LHCN-M2 (cell line): ENCODE measurements around the gene RIIAD1. TPM values are rescaled to one million over a fixed set of nuclear protein-coding genes. Genes with fewer than 3 reads are reported as not detected.
"Not testable (repeated sequence)": the region's sequence is repeated elsewhere in the genome, so short reads cannot be mapped to it uniquely, and the experiment has no call there.

Experiments used
- DNase-seq: peaks from one replicate; pipeline ENCODE4 v3.0.0-alpha.2; 2012; ENCODE audit warnings: low read depth
- polyA plus RNA-seq: library from polyadenylated mRNA; unstranded; fragments of >200 nt; gene quantifications from one replicate; pipeline ENCODE4 v1.2.1, GENCODE V29; 2012; ENCODE audit warnings: missing spikeins
- total RNA-seq: library from RNA; depleted of rRNA; stranded (reverse); fragments of >200 nt; gene quantifications from 2 replicates; pipeline ENCODE4 v1.2.3, GENCODE V29; 2014; rRNA removed

The RIIAD1 gene, protein sequence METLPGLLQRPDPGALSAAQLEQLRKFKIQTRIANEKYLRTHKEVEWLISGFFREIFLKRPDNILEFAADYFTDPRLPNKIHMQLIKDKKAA
- not detected in 2 replicates for total RNA-seq
- polyA plus RNA-seq, result not detected

DNA sequence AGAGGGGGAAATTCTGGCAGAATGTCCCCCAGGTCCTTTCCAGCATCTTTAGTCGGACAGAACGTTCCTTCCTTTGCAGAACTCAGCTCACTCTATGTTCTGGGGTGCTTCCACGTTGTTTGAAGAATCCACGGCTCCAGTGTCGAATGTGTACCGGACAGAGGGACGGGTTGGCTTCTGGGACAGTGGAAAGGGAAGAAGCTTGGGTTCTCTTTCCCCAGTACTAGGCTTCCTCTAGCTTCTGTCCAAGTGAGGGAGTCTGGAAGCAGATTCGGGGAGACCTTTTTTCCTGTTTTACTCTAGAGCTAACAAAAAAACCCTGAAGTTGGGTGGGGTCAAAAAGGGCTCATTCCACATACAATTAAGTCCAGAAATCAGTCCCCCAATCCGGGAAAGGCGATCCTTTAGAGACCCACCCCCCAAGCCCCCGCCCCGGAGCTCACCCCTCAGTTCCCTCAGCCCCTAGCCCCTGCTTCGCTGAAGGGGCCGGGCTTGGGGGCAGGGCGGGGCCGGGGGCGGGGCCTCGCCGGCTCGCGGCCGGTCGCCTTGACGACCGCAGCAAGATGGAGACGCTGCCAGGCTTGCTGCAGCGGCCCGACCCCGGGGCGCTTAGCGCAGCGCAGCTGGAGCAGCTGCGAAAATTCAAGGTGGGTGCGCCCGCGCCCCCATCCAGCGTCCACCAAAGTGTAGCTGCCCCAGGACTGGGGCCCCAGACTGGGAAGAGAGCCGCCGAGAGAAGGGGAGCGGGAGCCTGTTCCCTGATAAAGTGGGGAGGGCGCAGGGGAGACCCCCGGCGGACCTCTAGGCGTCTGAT lies at the start of gene RIIAD1:
Gene RIIAD1 (plus strand): TSS at position 549 of the 814 bp plus-strand sequence. CDS start 15 bp downstream, at position 564.
- DNase-seq, result no peak

DNA sequence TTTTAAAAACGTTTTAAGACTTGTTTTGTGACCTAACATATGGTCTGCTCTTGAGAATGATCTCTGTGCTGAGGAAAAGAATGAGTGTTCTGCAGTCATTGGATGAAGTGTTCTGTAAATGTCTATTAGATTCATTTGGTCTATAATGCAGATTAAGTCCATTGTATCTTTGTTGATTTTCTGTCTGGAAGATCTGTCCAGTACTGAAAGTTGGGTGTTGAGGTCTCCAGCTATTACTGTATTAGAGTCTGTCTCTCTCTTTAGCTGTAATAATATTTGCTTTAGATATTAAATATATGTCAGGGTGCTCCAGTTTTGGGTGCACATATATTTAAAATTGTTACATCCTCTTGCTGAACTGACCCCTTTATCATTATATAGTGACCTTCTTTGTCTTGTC lies 47.9 kb upstream of the RIIAD1 start:
- no peak for DNase-seq

DNA sequence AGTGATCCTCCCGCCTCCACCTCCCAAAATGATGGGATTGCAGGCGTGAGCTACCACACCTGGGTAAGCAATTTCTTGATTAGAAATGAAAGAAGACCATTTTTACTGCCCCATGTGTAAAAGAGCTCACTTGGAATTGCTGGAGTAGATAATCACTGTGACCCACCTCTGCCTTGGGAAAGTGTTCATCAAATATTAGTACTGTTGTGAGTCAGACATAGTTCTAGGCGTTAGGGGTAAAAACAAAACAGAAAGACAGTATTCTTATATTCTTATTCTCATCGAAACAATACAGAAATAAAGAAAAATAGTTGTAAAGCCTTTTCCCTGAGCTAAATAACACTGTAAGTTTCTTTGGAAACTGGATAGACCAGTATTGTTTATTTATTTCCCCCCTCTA lies 40.9 kb upstream of the RIIAD1 start:
- DNase-seq, result peak; percentile 23

DNA sequence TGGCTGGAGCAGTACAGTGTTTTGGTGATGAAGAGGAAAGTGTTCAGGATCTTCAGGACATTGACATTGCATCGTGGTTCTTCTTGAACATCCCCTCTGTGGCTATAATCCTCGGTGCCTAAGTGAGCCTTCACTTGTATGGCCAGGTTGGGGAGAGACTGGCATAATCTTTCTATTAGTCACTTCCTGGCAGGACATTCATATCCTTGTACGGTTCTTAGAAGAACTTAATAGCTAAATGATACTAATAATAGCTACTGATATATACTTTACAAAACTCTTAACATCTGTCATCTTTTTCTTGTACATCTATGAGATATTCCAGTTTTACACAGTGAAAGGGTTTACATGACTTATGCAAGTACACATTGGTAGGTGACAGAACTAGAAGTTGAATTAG lies 40.5 kb upstream of the RIIAD1 start:
- peak; percentile 81 for DNase-seq

DNA sequence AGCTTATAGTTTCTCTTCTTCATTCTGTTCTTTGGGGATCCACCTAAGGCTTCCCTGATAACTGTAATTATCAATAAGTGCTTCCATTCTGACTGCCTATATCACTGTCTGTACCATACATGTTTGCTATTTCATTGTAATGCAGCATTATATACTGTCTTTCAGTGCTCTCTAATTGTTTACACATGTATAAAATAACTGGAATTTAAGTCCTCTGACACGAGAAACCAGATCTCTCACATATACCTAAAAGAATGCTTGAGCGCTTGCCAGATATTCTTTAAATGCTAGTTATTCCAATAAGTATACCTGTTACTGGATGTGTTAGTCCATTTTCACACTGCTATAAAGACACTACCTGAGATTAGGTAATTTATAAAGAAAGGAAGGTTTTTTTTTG lies 39.4 kb upstream of the RIIAD1 start:
- no peak for DNase-seq

DNA sequence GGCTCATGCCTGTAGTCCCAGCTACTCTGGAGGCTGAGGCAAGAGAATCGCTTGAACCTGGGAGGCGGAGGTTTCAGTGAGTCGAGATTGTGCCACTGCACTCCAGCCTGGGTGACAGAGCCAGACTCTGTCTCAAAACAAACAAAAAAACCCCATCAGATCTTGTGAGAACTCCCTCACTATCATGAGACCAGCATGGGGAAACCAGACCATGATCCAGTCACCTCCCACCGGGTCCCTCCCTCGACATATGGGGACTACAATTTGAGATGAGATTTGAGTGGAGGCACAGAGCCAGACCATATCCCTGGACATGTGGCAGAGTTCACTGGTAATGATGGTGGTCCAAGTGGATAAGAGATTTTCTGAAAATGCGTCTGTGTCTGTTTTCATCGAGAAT lies 38.4 kb upstream of the RIIAD1 start:
- DNase-seq, result not testable (repeated sequence)

DNA sequence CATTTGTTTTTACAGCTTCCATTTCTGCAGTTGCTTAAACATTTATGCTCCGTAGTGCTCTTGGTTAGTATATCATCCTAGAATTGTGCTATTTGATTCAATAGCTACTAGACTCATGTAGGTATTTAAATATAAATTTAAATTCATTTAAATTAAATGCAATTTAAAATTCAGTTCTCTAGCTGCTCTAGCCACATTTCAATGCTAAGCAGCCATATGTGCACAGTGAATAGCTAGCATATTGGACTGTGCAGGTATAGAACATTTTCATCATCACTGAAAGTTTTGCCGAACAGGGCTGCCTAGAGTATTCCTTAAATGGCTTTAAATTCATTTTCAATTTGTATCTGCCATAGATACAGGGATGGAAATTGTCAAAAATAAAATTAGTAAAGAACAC lies 37.2 kb upstream of the RIIAD1 start:
- no peak for DNase-seq

DNA sequence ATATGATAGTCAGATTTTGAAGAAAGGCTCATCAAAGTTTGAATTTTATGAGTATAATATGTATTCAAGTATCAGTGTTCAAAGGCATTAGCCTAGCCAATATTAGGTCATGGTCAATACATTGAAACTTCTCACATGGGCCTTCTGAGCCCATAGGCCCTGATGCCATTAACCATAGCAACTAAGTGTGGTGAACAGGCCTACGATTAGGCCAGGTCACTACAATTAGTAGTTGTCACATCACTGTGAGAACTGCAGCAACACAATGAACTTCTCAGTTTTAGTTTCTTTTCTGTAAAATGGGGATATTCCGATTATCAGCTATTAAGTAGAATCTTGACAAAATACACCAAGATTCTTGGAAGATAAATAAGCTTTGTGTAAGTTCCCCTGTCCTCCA lies 34.8 kb upstream of the RIIAD1 start:
- no peak for DNase-seq

DNA sequence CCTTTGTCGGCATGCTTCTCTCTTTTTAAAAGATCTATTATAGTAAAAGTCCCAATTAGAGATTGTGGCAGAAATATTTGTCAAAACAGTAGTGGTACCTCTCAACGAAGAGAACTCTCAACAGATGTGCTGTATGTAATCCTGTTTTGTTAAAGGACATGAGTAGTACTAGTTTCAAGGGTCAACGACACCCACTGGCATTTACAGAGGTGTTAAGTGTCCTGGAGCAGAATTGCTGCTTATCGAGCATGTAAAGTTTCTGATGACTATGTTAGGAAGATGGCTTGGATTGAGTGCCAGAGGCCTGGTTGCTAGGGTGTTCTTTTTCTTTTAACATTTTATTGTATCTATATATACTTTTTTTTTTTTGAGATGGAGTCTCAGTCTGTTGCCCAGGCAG lies 31.8 kb upstream of the RIIAD1 start:
- no peak for DNase-seq

DNA sequence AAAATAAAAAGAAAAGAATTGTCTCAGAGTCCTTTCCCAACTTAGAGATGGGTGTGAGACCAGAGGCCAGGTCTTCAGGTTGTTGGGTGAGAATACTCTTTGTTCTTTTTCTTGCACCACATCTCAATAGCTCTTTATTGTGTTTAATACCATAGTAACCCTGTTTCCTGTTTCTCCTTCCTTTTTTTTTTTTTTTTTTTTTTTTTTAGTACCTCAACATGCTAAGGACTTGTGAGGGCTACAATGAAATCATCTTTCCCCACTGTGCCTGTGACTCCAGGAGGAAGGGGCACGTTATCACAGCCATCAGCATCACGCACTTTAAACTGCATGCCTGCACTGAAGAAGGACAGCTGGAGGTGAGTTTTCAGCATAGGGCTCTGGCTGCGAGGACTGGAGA lies 29.1 kb upstream of the RIIAD1 start:
- DNase-seq, result no peak

DNA sequence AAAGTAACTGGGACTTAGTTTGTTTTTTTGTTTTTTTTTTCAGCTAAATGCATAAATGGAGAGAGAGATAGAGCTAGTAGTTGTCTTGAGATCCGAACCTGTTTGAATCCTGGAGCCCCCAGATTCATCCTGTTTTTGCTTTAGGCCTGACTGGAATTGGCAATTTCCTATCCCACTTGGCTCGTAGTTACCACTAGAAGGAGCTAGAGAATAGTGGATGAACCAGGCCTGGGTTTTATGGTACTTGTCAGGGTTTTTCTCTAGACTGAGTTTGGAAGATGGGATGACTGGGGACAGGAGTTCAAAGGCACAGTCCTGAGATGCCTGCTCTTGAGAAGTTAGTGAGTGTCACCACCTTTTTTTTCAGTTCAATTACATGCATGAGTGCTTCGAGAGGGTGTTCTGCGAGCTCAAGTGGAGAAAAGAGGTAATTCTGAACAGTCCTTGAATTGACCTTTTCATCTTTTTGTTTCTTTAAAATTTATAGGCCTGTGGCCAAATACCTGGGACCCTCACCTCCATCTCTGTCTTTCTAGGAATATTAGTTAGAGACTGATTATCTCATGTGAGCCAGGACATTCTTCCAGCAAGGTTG lies 28.2 kb upstream of the RIIAD1 start:
- DNase-seq, result peak; percentile 21

DNA sequence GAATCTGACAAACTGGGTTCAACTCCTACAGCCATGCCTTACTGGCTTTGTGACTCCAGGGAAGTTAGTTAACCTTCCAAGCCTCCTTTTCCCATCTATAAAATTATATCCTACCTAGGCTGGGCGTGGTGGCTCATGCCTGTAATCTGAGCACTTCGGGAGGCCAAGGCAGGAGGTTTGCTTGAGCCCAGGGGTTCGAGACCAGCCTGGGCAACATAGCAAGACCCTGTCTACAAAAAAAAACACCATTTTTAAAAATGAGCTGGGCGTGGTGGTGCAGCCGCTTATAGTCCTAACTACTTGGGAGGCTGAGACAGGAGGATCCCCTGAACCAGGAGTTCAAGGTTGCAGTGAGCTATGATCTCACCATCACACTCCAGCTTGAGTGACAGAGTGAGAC lies 19.8 kb upstream of the RIIAD1 start:
- no peak for DNase-seq

DNA sequence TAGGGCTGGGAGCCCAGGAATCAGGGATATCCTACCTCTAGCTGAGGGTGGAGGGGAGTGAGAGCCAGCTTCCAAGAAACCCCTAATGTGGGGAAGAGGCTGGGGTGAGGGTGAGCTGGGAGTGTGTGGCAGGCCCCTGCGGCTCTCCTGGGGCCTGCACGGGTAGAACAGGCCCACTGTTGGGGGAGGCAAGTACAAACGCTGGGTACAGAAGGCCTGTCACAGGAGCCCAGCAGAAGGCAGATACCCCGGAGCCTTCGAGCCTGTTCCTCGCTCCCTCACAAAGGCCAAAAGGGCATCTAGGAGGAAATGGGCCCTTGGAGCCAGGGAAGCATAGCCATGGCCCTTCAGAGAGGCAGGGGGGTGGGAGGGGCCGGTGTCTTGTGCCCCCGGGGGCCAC lies 18.4 kb upstream of the RIIAD1 start:
- no peak for DNase-seq

DNA sequence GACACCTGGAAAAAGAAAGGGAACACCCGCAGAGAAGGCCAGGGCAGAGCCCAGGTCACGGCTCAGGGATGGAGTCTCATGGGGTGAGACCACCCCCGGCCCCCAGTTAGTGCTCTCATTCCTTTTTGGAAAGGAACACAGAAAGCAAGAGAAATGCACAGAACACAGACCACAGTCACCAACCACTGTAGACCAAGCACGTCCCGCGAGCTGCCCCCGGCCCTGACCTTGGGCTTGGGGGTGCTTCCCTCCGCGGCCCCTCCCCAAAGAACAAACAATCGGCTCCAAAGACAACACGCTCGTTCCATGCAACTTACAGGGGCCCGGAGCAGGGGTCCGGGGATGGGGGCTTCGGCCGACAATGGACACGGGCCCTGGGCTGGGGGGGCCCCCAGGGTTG lies 17.5 kb upstream of the RIIAD1 start:
- DNase-seq, result no peak

DNA sequence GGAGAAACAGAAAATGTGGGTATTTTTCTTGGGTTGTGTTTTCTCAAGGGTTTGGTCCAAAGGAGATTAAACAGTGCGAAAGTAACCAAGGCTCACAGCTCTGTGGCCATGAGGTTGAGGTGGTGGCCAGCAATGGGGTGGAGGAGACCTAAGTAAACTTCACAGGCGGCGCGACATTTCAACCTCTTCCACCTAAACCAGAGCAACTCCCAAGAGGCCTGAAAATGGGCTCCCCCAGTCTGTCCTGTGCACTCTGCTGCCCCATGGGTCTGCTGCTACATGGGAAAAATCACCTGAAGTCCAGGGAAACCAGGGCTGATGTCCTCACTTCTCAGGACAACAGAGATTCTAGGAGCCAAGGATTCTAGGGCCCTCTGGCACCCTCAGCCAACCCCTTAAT lies 17.1 kb upstream of the RIIAD1 start:
- no peak for DNase-seq

DNA sequence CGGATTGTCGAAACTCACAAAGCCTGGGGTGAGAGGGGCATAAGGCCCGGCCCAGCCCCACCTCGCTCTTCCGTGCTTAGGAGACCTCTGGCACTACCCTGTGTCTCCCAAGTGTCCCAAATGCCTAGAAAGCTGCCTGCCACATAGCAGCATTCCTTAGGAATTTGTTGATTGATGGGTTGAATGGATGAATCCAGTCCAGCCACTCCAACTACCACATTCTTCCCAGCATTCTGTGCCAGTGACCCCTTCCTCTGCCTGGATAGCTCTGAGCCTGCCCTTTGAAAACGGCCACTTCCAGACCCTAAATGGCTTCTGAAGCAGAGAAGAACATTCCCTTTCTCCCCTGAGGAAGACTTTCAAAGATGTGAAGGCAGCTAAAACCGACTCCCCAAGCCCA lies 16.2 kb upstream of the RIIAD1 start:
- DNase-seq, result no peak

DNA sequence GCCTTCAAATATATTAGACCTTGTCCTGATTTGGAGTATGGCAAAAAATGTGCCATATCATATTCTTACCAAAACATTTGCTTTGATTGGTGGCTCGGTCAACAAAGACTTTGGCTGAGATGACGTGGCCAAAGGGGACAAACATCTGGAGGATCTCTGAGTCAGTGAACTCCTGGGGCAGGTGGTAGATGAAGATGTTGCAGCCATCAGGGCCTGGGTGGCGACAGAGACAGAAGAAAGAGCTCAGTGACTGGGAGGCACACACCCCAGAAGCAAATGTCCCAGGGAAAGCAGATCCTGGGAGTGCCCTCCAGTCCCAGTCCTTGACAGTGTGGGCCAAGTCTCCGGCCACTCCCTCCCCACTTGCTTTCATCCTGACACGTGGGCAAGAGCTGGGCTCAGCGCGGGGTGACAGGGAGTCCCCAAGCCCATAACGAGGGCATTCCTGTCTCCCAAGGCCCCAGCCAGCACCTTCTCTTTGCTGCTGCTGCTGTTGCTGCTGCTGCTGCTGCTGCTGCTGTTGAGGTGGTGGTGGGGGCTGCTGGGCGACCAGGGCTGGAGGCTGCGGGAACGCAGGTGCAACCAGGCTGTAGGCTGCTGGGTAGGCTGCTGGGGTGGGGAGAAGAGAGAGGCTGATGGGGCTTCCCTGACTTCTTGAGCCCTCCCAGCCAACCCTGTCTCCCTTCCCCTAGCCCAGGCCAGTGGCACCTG lies 15.4 kb upstream of the RIIAD1 start:
- DNase-seq, result no peak

DNA sequence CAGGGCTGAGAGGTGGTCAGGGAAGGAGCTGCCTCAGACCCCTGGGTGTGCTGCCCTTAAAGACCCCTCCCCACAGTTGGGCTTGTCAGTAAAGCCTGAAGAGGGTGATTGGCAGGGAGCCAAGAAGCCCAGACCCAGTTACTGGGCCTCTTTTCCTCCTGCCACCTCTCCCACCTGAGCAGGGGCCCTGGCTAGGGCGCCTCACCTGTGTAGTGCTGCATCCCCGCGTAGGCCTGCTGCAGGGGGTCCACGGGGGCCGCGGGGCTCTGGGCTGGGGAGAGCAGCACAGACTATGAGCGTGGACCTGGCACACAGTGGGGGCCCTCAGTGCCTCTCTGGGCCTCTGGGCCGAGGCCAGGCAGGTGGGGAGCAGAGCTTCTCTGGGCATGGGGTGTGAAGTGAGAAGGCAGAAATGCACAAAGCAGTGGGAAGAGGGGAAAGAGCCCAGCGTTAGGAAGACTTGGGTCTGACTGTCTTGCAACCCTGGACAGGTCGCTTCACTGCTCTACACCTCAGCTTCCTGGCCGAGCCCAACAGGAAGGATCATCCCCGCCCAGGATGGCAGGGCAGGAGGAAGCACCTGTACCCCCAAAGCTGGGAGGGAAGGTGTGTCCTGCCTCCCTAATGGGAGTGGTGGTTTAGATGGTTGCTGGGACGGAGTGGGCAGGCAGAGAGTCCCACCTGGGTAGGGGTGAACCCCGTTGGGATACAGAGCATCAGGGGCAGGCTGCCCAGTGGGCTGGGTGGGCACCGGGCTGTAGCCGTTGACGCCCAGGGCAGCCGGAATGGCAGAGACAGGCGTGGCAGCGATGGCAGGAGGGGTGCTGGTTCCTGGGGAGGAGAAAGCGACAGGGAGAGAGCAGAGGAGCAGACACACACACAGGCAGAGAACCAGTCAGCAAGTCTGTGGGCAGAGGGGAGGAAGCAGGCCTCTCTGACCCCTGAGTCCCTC lies 14.6 kb upstream of the RIIAD1 start:
- DNase-seq, result no peak

DNA sequence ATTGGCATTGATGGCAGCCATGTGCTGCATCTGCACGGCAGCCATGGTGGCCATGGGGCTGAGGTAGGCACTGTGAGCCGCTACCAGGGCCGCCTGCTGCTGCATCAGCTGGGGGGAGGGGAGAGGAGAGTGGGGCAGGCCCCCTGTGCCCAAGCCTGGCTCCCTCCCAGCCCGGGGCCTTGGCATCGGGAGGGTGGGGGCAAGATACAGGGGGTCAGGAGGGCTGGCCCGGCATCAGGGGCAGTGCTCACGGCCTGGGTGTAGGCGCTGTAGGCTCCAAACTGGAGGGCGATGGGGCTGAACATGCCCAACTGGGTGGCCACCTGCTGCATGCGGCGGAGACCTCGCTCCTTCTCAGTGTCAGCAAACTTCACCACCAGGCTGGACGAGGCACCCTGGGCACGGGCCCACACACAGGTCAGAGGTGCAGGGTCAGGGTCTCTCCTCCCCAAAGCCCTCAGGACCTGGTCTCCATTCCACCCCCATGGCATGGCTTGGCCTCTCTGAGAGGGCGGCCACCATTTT lies 13.7 kb upstream of the RIIAD1 start:
- no peak for DNase-seq

DNA sequence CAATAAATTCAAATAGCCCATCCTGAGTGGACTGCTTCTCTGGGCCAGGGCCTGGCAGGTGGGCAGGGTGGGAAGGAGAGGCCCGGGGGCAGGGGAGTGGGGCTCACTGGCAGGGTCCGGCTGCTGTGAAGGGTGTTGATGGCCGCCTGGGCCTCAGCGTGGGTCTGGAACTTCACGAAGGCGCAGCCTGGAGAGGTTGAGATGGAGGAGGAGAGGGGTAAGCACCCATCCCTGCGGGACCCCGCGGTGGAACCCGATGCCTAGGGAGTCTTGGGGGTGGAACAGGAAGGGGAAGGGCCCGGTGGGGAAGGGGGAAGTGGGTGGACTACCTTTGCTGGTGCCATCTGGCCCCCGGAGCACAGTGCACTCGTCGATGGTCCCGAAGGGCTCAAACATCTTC lies 12.4 kb upstream of the RIIAD1 start:
- no peak for DNase-seq

DNA sequence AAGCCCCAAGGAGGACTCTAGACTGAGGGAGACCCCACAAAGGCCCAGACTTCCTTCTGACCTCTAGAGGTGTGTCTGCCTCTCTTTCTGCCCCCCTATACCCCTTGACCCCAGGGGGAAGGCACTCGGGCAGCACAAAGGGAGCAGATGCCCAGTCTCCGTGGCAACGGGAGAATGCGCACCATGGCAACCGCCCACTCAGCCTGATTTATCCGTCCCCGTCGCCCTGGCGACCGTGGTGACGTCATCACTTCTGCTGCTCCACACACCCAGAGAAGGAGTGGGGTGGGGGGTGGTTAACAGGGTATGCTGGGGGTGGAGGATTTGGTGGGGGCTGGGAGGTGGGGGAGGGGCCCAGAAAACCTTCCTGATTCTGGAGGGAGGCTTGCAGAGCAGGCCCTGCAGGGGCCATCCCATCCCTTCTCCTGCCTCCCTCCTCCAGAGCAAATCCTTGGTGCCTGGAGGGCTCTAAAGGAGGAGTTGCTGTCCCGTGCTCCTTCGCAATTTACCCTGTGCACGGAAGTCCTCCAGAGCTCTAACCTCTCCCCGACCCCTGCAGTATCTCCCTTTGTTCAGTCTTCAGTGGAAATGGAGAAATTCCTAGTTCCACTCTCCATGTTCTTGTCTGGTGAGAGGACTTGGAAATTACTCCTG lies 11.0 kb upstream of the RIIAD1 start:
- DNase-seq, result peak; percentile 54
